GM12872 (cell line): ENCODE results near the gene LIX1.

Experiments used
- TF ChIP-seq, protein P1 (sequence below): IDR thresholded peaks from 3 replicates; pipeline ENCODE4 v1.5.1; 2011; ENCODE audit warnings: low read depth, mild to moderate bottlenecking, low read length, moderate library complexity; ENCODE audit not compliant: insufficient read depth

The LIX1 gene

DNA sequence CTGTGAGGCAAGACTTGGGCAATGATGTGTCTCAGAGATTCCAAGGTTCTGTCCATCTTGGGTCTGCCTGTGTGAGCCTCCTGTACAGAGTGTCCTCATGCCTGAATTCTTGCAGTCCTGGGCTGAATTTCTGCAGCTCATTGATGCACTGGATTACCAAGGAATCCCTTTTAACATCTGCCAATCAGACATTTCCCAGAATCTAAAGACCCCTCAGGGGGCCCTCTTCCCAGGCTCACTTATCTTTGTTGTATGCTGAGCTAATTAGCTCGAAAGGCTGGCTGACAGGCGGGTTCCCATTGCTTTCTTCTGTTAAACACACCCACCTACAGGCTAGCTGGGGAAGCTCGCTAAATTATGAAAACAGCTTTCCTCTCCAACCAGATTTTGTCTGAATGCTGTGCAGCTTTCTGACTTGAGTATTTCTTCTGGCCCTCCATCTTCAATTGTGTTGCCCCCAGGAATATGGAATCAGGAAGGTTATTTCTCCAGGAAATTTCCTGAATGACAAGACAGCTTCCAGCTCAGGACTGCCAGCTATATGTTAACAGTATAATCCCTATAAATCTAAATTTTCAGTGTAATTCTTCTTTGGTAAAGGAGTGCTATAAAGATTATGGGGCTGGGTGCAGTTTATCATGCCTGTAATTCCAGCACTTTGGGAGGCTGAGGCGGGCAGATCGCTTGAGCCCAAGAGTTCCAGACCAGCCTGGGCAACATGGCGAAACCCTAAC lies at the start of gene LIX1:
Gene LIX1, minus strand, starts transcription at position 91 of the 734 bp plus-strand sequence. Its CDS starts 35 bp downstream, at position 56.
- TF ChIP-seq, protein P1, sequence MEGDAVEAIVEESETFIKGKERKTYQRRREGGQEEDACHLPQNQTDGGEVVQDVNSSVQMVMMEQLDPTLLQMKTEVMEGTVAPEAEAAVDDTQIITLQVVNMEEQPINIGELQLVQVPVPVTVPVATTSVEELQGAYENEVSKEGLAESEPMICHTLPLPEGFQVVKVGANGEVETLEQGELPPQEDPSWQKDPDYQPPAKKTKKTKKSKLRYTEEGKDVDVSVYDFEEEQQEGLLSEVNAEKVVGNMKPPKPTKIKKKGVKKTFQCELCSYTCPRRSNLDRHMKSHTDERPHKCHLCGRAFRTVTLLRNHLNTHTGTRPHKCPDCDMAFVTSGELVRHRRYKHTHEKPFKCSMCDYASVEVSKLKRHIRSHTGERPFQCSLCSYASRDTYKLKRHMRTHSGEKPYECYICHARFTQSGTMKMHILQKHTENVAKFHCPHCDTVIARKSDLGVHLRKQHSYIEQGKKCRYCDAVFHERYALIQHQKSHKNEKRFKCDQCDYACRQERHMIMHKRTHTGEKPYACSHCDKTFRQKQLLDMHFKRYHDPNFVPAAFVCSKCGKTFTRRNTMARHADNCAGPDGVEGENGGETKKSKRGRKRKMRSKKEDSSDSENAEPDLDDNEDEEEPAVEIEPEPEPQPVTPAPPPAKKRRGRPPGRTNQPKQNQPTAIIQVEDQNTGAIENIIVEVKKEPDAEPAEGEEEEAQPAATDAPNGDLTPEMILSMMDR: peak; percentile 69

DNA sequence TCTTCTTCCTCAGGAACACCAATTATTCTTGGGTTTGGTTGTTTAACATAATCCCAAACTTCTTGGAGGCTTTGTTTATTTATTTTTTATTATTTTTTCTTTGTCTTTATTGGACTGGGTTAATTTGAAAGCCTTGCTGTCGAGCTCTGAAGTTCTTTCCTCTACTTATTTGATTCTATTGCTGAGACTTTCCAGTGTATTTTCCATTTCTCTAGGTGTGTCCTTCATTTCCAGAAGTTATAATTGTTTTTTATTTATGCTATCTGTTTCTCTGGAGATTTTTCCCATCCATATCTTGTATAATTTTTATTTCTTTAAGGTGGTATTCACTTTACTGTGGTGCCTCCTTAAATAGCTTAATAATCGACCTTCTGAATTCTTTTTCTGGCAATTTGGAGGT lies 49.5 kb upstream of the LIX1 start:
- TF ChIP-seq, protein P1: no peak

DNA sequence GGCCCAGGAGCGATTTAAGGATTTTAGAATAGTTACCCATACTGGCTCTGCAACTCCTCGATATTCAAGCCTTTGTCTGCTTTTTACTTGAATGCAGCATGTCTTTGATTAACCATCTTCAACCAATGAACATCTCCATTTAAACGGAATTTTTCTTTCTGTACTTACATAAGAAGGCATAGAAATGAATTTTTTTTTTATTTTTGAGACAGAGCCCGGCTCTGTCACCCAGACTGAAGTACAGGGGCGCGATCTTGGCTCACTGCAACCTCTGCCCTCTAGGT lies 41.5 kb upstream of the LIX1 start:
- TF ChIP-seq, protein P1: no peak

DNA sequence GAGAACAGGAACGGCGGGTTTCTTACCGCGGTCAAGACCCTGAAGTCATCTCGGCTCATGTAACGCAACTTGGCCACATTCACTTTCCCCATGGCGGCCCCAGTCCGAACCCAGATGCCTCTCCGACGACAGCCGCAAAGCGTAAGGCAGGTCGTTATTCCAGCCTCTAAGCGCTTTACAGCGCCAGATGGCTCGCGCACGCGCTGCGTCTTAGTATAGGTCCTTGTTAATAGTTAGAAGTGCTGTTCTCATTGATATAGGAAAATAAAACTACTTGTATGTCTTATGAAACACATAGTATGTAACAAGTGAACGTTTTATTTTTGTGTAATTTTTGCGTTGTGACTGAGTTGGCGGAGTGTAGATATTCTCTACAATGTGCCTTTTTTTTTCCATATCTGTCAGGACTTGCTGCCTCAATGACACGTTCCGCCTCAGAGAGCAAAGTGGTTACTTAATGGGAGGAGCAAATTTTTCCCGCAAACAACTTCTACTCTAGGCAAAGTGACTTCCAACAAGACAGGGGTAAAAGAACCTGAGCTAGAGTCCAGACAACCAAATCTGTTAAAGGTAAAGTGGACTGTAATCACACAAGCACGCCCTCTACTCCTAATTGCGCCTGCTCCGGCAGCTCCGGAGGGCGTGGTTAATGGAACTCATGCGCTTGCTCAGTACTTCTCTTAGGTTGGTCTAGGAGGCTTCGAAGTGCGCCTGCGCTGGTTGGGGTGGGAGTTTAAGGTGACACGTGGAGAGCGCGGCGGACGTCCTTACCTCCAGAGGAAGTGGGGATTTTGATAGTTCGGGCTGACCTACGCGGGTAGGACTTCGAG lies 40.9 kb upstream of the LIX1 start, which contains the start of gene RIOK2:
Gene RIOK2, minus strand, starts transcription at position 148 of the 830 bp plus-strand sequence. Its CDS starts 56 bp downstream, at position 92.
- TF ChIP-seq, protein P1: no peak

DNA sequence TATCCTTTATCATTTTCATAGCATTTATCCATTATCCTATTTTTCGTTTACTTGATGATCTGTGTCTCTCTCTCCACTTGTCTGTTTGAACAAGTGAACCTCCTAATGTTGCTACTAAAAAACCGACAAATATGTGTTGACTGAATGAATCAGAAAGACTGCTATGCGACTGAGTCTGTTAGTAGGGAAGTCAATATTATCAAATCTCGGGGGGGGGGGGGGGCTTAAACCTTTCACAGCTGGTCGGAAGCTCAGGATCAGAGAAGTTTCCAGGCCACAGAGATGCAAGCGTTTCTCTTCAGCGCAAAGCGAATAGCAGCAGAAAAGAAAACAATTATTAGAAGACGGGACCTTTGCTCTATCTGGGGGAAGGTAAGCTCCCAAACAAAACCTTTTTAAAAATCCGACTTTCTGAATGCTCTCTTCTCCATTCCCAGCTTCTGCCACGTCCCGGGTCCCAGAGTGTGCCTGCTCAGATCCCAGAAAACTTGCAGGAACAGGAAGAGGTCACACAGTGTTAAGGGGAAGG lies 40.2 kb upstream of the LIX1 start:
- TF ChIP-seq, protein P1: no peak

DNA sequence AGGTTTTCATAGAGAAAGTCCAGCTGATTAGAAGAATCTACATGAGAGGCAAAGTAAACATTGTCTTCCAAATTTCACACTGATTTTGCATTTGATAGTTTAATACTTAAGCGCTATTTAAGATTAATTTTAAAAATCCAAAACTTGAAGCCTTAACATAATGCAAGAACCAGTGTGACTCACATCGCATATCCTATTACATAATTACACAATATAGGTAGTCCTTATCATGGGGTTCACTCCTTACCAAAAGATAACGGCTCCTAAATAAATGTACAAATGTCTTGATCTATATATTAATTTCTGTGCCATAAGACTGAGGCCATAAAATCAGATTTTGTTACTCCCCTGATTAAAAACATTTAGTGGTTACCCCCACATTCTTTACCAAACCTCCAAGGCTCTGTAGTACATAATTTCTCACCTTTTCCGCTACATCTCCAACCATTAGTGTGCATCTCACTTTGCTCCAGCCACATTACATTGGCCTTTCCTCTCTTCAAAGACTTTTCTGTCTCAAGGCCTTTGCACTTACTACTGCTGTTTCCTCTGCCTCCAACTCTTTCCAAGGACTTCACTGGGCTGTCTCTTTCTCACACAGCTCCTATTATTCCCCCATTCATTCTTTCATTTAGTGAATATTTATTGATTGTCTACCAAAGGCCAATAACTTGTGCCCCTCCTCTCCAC lies 39.6 kb upstream of the LIX1 start:
- TF ChIP-seq, protein P1: no peak

DNA sequence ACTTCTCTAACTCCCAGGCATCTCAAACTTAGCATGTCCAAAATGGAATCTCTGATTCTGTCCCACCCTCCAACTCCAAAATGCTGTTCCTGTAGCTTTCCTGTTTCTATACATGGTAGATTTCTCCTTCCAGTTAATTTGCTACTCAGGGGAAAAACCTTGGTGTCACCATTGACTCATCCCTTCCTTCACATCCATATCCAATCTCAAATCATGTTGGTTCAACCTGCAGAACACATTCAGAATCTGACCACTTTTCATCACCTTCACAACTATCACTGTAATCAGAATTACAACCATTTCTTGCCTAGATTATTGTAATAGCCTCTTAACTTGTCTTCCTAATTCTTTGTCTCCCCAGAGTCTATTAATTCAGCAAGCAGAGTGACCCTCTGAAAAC lies 29.8 kb upstream of the LIX1 start:
- TF ChIP-seq, protein P1: no peak
